Natural killer cell (primary cell): Measurements from ENCODE around the gene EPYC. TPM values are rescaled to one million over a fixed set of nuclear protein-coding genes. Genes with fewer than 3 reads are reported as not detected.

ENCODE experiments used
- ATAC-seq, 3 donors: fragments of 150-1000 bp in 2 of 3; fragments of 200-7000 bp in 1 of 3; cut with Tn5 transposase; 1 replicate in 1 of 3; 2 replicates in 2 of 3; pipeline ENCODE4 v1.10.0; 2021; ENCODE audit warnings: mild to moderate bottlenecking in 2 of 3, moderate library complexity in 2 of 3
- DNase-seq, 2 donors: peaks; one replicate each; pipeline versions ENCODE4 v3.0.0 to v3.0.0-alpha.2; 2013 to 2021; ENCODE audit warnings: mixed read lengths in 1 of 2
- H3K27ac ChIP-seq: one replicate; pipeline ENCODE4 v1.5.1; 2013; ENCODE audit warnings: mild to moderate bottlenecking, low read length
- H3K27me3 ChIP-seq: one replicate; pipeline ENCODE4 v1.6.1; 2013; ENCODE audit warnings: low read length; ENCODE audit not compliant: control insufficient read depth, insufficient read depth
- H3K36me3 ChIP-seq: one replicate; pipeline ENCODE4 v1.6.1; 2013; ENCODE audit warnings: low read length; ENCODE audit not compliant: control insufficient read depth, insufficient read depth
- H3K4me1 ChIP-seq: one replicate; pipeline ENCODE4 v1.6.1; 2013; ENCODE audit warnings: low read length; ENCODE audit not compliant: control insufficient read depth, insufficient read depth
- H3K4me3 ChIP-seq: one replicate; pipeline ENCODE4 v1.5.1; 2013; ENCODE audit warnings: low read length
- H3K9me3 ChIP-seq: one replicate; pipeline ENCODE4 v1.6.1; 2013; ENCODE audit warnings: low read length; ENCODE audit not compliant: control insufficient read depth, insufficient read depth
- H3K27ac Mint-ChIP-seq, 2 donors: one replicate each; pipeline ENCODE4 v1.8.0; 2022; ENCODE audit warnings: mild to moderate bottlenecking in 2 of 2, mixed read lengths in 2 of 2, moderate library complexity in 1 of 2
- H3K27me3 Mint-ChIP-seq, 2 donors: one replicate each; pipeline ENCODE4 v1.8.0; 2022; ENCODE audit warnings: low read depth in 2 of 2, mixed read lengths in 2 of 2
- H3K36me3 Mint-ChIP-seq: one replicate; pipeline ENCODE4 v1.8.0; 2022; ENCODE audit warnings: mixed read lengths
- H3K4me1 Mint-ChIP-seq, 2 donors: one replicate each; pipeline ENCODE4 v1.8.0; 2022; ENCODE audit warnings: mixed read lengths in 2 of 2
- H3K4me3 Mint-ChIP-seq: one replicate; pipeline ENCODE4 v1.8.0; 2022; ENCODE audit warnings: mild to moderate bottlenecking, moderate library complexity, mixed read lengths
- H3K9me3 Mint-ChIP-seq, 2 donors: one replicate each; pipeline ENCODE4 v1.8.0; 2022; ENCODE audit warnings: mixed read lengths in 2 of 2
- WGBS: methylation state at CpG from one replicate; pipeline ENCODE4 v1.1.7; 2013; ENCODE audit warnings: missing lambda C conversion rate; ENCODE audit not compliant: insufficient coverage; 5-methylcytosine and 5-hydroxymethylcytosine counted together
- intact Hi-C: fragments of 100-400 bp; cut with micrococcal nuclease; formaldehyde crosslinking; loops from one replicate; pipeline ENCODE4 v1.14.2; 2022
- total RNA-seq, 4 donors: library from RNA; stranded (reverse); fragments of 120-200 nt in 1 of 4; gene quantifications; one replicate each; pipeline versions ENCODE4 v1.2.3 to v1.2.4, GENCODE V29; 2013 to 2022
- TF ChIP-seq, protein P1 (sequence below): fragments of 200-600 bp; IDR thresholded peaks from one replicate; pipeline ENCODE4 v1.8.0; 2022; ENCODE audit warnings: antibody characterized with exemption

EPYC gene
- total RNA-seq, 3 donors from 2014 or later (not counting 1 experiment from before 2014, with no cell fraction given): not detected

DNA sequence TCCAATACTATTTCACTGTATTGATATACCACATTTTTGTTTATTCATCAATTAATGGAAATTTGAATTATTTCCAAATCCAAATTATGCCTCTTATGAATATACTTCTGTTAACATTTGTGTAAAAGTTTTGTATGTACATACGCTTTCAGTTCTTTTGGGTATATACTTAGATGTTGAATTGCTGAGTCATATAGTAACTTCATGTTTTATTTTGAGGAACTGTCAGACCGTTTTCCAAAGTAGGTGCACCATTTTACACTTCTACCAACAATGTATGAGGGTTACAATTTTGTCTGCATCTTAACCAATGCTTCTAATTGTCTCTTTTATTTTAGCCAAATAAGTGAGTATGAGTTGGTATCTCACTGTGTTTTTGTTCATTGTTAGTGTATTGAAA is 39.6 kb downstream of the EPYC start:
- H3K36me3 Mint-ChIP-seq: no peaks in the 10 kb centered on the region
- TF ChIP-seq, protein P1, sequence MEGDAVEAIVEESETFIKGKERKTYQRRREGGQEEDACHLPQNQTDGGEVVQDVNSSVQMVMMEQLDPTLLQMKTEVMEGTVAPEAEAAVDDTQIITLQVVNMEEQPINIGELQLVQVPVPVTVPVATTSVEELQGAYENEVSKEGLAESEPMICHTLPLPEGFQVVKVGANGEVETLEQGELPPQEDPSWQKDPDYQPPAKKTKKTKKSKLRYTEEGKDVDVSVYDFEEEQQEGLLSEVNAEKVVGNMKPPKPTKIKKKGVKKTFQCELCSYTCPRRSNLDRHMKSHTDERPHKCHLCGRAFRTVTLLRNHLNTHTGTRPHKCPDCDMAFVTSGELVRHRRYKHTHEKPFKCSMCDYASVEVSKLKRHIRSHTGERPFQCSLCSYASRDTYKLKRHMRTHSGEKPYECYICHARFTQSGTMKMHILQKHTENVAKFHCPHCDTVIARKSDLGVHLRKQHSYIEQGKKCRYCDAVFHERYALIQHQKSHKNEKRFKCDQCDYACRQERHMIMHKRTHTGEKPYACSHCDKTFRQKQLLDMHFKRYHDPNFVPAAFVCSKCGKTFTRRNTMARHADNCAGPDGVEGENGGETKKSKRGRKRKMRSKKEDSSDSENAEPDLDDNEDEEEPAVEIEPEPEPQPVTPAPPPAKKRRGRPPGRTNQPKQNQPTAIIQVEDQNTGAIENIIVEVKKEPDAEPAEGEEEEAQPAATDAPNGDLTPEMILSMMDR: no peak
- no peak overlapping the region for H3K27ac Mint-ChIP-seq
- H3K4me1 Mint-ChIP-seq: no peaks in the 10 kb centered on the region
- WGBS: no CpG with 5 or more reads among the region's 2 CpGs
- no peak for DNase-seq
- H3K27ac ChIP-seq: no peak overlapping the region
- no peaks in the 10 kb centered on the region for H3K27me3 ChIP-seq
- H3K4me3 ChIP-seq: no peak overlapping the region
- intact Hi-C loops: no loop called here
- no peaks in the 10 kb centered on the region for H3K9me3 ChIP-seq
- no peaks in the 10 kb centered on the region for H3K27me3 Mint-ChIP-seq
- no peaks in the 10 kb centered on the region for H3K36me3 ChIP-seq
- H3K4me1 ChIP-seq: no peaks in the 10 kb centered on the region
- H3K4me3 Mint-ChIP-seq: no peak overlapping the region
- H3K9me3 Mint-ChIP-seq: no peaks in the 10 kb centered on the region
- no peak for ATAC-seq

- Histone ChIP-seq H3K9me3 (no peaks in the 10 kb centered on the region), H3K27me3 (no peaks in the 10 kb centered on the region), H3K4me1 (no peaks in the 10 kb centered on the region), H3K36me3 (no peaks in the 10 kb centered on the region), H3K4me3 (no peak overlapping the region), H3K27ac (no peak overlapping the region)
- no peak overlapping the region for H3K4me3 Mint-ChIP-seq
- no peaks in the 10 kb centered on the region for H3K36me3 Mint-ChIP-seq
- whole genome bisulfite sequencing: no CpG with 5 or more reads among the region's 2 CpGs
- no peak overlapping the region for H3K27ac Mint-ChIP-seq
- intact Hi-C loops: no loop called here
- ATAC-seq (no peak), DNase-seq (no peak)
- no peaks in the 10 kb centered on the region for H3K27me3 Mint-ChIP-seq
- H3K4me1 Mint-ChIP-seq: no peaks in the 10 kb centered on the region
- TF ChIP-seq, protein P1: no peak
- no peaks in the 10 kb centered on the region for H3K9me3 Mint-ChIP-seq
These were observed 40.2 kb downstream of the EPYC start for GRCh38 chr12:90964616-90965015.

DNA sequence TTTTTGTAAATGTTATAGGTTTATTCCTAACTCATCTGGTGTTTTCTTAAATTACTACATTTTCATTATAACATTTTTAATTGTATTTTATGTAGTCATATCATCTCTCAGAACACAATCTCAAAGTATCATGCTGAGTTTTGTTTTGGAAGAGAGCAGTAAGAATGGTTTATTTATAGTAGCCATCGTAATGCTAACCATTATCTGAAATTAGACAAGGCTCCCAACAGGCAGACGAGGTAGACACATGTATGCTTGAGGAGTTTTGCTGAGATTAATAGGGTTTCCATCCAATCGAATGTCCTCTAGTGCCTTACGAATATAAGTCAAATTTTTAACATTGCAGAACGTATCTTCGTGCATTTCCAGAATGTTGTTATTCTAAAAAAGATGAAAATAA is 40.8 kb downstream of the EPYC start:
- DNase-seq (no peak), ATAC-seq (no peak)
- Histone ChIP-seq H3K9me3 (no peaks in the 10 kb centered on the region), H3K4me3 (no peak overlapping the region), H3K27me3 (no peaks in the 10 kb centered on the region), H3K27ac (no peak overlapping the region), H3K4me1 (no peaks in the 10 kb centered on the region), H3K36me3 (no peaks in the 10 kb centered on the region)
- H3K27ac Mint-ChIP-seq: no peak overlapping the region
- H3K36me3 Mint-ChIP-seq: no peaks in the 10 kb centered on the region
- intact Hi-C loops: no loop called here
- no peak overlapping the region for H3K4me3 Mint-ChIP-seq
- no peaks in the 10 kb centered on the region for H3K27me3 Mint-ChIP-seq
- TF ChIP-seq, protein P1: no peak
- H3K4me1 Mint-ChIP-seq: no peaks in the 10 kb centered on the region
- H3K9me3 Mint-ChIP-seq: no peaks in the 10 kb centered on the region
- WGBS: 90% methylated on average over 4 of the region's 6 CpGs

GRCh38 chr12:90961154-90961553 is 43.6 kb downstream of the EPYC start:
- H3K36me3 ChIP-seq: no peaks in the 10 kb centered on the region
- WGBS: 91% methylated on average over 3 of the region's 4 CpGs
- Mint-ChIP-seq H3K9me3 (no peaks in the 10 kb centered on the region), H3K36me3 (no peaks in the 10 kb centered on the region), H3K27ac (no peak overlapping the region), H3K27me3 (no peaks in the 10 kb centered on the region), H3K4me1 (no peaks in the 10 kb centered on the region), H3K4me3 (no peak overlapping the region)
- ATAC-seq (no peak), DNase-seq (no peak)
- no peaks in the 10 kb centered on the region for H3K27me3 ChIP-seq
- TF ChIP-seq, protein P1: no peak
- no peak overlapping the region for H3K4me3 ChIP-seq
- no peak overlapping the region for H3K27ac ChIP-seq
- intact Hi-C loops: no loop called here
- H3K4me1 ChIP-seq: no peaks in the 10 kb centered on the region
- no peaks in the 10 kb centered on the region for H3K9me3 ChIP-seq
